Activated CD4-positive, alpha-beta T cell treated with anti-CD3 and anti-CD28 coated beads for 1 hour (primary cell): Measurements from ENCODE around the gene ATP6V0D1.
A peak's percentile ranks its signal among the peaks of the same experiment; 100 is the strongest.
"Not testable (repeated sequence)": the region's sequence is repeated elsewhere in the genome, so short reads cannot be mapped to it uniquely, and the experiment has no call there.

ENCODE experiments used
- DNase-seq: peaks from one replicate; pipeline ENCODE4 v3.0.0-alpha.2; 2020

The ATP6V0D1 gene

GRCh38 chr16:67480833-67481560 lies at the start of gene ATP6V0D1:
TSS of gene ATP6V0D1 (minus strand) at chr16:67481157. CDS start at chr16:67481086, 71 bp downstream.
- DNase-seq = peak; percentile 98

- DNase-seq = no peak
Observed at GRCh38 chr16:67530013-67530939, 49.3 kb upstream of the ATP6V0D1 start.

GRCh38 chr16:67529582-67530012 lies 48.6 kb upstream of the ATP6V0D1 start:
- DNase-seq = no peak

GRCh38 chr16:67528870-67529581 lies 48.1 kb upstream of the ATP6V0D1 start:
- DNase-seq = no peak

GRCh38 chr16:67528222-67528869 lies 47.4 kb upstream of the ATP6V0D1 start, which contains the start of gene RIPOR1:
TSS of gene RIPOR1 (plus strand) at chr16:67528829. CDS start at chr16:67538447, 9,618 bp downstream.
- peak; percentile 36 for DNase-seq

GRCh38 chr16:67526149-67526791 lies 45.3 kb upstream of the ATP6V0D1 start:
- DNase-seq = no peak

- no peak for DNase-seq
Observed at GRCh38 chr16:67525176-67525860, 44.4 kb upstream of the ATP6V0D1 start.

GRCh38 chr16:67521095-67521804 lies 40.3 kb upstream of the ATP6V0D1 start:
- peak; percentile 93 for DNase-seq

GRCh38 chr16:67519242-67519641 lies 38.3 kb upstream of the ATP6V0D1 start:
- no peak for DNase-seq

GRCh38 chr16:67518676-67519075 lies 37.7 kb upstream of the ATP6V0D1 start:
- no peak for DNase-seq

GRCh38 chr16:67517661-67518423 lies 36.9 kb upstream of the ATP6V0D1 start:
- no peak for DNase-seq

- DNase-seq = no peak
Observed at GRCh38 chr16:67517155-67517445, 36.1 kb upstream of the ATP6V0D1 start.

- DNase-seq = no peak
Observed at GRCh38 chr16:67516296-67517154, 35.6 kb upstream of the ATP6V0D1 start.

- peak; percentile 60 for DNase-seq
Observed at GRCh38 chr16:67514382-67514828, 33.4 kb upstream of the ATP6V0D1 start.

- not testable (repeated sequence) for DNase-seq
Observed at GRCh38 chr16:67513892-67514291, 32.9 kb upstream of the ATP6V0D1 start.

GRCh38 chr16:67509016-67509415 lies 28.1 kb upstream of the ATP6V0D1 start:
- DNase-seq = no peak

GRCh38 chr16:67506468-67506867 lies 25.5 kb upstream of the ATP6V0D1 start:
- DNase-seq = no peak

- DNase-seq = no peak
Observed at GRCh38 chr16:67504031-67505021, 23.4 kb upstream of the ATP6V0D1 start.
